Stimulated activated CD8-positive, alpha-beta memory T cell treated with anti-CD3 and anti-CD28 coated beads, Interleukin-12 subunit alpha, Interleukin-12 subunit beta, amount 100 ng/mL, for 1 hour (primary cell): ENCODE data around the gene ATP10A.
"Not testable (repeated sequence)": the region's sequence is repeated elsewhere in the genome, so short reads cannot be mapped to it uniquely, and the experiment has no call there.

ENCODE experiments used
- DNase-seq: peaks from one replicate; pipeline ENCODE4 v3.0.0-alpha.2; 2020; ENCODE audit warnings: low read depth

Gene ATP10A

GRCh38 chr15:25641762-25642161, 221.4 kb downstream of the ATP10A start:
- DNase-seq = no peak

- no peak for DNase-seq
These were observed 221.8 kb downstream of the ATP10A start for GRCh38 chr15:25641361-25641760.

GRCh38 chr15:25640959-25641358, 222.2 kb downstream of the ATP10A start:
- not testable (repeated sequence) for DNase-seq

- no peak for DNase-seq
These were observed 222.7 kb downstream of the ATP10A start for GRCh38 chr15:25640381-25640780.

GRCh38 chr15:25636486-25636885, 226.6 kb downstream of the ATP10A start:
- DNase-seq = not testable (repeated sequence)

- no peak for DNase-seq
These were observed 227.9 kb downstream of the ATP10A start for GRCh38 chr15:25635191-25635590.

- no peak for DNase-seq
These were observed 229.3 kb downstream of the ATP10A start for GRCh38 chr15:25633862-25634261.

GRCh38 chr15:25631971-25632370, 231.2 kb downstream of the ATP10A start:
- no peak for DNase-seq
